ENCODE data around the gene SCAI.
"Not testable (repeated sequence)": the region's sequence is repeated elsewhere in the genome, so short reads cannot be mapped to it uniquely, and the experiment has no call there.

The SCAI gene

DNA sequence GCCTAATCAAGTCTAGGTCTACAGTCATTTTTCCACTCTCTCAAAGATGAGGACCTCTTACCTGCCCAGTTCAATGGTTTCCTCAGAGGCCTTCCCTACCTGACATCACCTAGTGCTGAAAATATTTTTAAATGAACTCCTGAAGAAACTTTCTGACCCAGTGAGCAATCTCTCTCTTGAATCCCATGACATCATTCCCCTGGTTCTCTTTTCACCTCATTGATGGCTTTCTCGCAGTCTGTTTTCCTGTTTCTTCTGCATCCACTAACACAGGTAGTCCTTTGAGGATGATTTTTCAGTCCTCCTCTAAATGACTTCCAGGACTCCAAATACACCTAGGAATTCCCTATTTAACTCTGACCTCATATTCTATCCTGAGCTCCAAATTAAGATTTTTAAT is 40.3 kb downstream of the SCAI start:
- no peak for DNase-seq

DNA sequence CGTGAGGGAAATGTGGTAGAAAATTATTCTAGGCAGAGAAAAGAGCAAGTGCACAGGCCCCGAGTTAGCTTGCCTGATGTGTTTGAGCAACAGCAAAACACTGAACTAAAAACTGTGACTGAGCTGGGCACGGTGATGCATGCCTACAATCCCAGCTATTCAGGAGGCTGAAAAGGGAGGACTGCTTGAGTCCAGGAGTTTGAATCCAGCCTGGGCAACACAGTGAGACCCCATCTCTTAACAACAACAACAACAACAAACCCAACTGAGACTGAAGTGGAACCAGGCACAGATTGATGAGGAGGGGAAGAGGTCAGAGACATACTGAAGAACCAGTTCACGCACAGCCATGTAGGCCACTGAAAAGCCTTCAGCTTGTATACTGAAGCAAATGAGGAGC is 42.5 kb downstream of the SCAI start:
- no peak for DNase-seq

DNA sequence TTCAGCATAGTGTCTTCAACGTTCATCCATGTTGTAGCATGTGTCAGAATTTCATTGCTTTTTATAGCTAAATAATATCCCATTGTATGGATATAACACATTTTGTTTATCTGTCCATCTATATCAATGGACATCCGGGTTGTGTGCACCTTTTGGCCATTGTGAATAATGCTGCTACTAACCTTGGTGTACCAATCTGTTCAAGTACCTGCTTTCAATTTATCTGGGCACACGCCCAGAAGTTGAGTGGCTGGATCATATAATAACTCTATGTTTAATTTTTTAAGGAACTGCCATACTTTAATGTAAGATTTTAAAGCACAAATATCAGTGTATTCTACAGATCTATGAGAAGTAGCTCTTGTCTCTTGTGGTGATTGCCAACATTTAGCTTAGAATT is 43.5 kb downstream of the SCAI start:
- no peak for DNase-seq

DNA sequence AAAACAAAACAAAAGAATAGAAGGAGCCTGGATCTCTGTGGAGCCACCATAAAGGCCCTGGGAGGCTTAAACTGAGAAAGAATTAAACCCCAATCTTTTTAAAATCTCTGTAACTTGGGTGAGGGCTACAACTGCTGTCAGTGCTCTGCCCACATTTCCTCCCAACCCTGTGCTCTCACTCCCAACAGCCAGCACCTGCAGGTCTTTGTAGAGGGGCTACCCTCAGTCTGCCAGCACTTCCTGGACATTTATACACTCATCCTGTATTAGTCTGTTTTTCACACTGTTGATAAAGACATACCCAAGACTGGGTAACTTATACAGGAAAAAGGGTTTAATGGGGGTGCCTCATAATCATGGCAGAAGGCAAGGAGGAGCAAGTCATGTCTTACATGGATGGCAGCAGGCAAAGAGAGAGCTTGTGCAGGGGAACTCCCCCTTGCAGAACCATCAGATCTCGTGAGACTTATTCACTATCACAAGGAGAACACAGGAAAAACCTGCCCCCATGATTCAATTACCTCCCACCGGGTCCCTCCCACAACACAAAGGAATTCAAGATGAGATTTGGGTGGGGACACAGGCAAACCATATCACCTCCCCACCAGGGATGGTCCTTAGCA is 47.4 kb downstream of the SCAI start:
- DNase-seq: no peak

DNA sequence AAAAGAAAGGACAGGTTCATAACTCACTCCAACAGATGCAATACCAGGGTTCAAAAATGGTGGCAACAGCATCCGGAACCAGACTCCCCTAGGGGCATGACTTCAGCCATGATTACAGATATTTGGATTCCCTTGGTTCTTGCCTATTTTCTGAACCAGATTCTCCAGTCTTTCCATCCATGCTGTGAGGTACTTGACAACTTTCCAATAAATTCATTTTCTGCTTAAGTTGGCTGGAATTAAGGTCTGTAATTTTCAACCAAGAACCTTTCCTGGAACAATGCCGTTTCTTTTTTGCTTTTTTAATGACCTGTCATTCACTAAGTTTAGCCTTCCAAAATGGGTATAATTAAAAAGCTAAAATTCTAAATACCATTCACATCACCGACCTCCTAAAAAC is 52.2 kb downstream of the SCAI start:
- no peak for DNase-seq

DNA sequence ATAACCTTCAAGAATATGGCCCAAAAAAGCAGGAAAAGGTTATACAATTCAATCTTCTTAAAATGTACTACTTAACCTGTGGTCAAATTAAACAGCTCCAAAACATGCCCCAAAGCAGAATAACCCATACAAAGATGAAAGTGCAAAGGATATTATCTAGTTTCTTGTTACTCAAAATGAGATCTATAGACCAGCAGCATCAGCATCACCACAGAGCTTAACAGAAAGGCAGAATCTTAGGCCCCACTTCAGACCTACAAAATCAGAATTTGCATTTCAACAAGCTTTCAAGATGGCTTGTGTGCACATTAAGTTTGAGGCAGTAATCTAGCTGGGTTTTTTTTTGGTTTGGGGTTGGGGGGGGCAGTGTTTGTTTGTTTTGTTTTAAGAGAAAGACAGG is 54.0 kb downstream of the SCAI start:
- no peak for DNase-seq

DNA sequence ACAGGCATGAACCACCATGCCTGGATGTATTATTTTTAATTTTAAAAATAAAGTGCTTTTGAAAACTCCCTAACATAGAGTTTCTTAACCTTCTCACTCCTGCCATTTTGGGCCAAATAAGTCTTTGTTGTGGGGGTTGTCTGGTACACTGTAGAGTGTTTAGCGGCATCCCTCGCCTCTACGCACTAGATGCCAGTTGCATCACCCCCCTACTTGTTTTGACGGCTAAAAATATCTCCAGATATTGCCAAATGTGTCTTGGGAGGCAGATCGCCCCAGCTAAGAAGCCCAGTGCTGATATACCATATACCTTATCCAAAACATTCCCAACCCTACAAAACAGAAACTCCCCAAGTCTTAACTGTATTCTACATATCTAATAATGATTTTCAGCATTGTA is 54.6 kb downstream of the SCAI start:
- DNase-seq: no peak

DNA sequence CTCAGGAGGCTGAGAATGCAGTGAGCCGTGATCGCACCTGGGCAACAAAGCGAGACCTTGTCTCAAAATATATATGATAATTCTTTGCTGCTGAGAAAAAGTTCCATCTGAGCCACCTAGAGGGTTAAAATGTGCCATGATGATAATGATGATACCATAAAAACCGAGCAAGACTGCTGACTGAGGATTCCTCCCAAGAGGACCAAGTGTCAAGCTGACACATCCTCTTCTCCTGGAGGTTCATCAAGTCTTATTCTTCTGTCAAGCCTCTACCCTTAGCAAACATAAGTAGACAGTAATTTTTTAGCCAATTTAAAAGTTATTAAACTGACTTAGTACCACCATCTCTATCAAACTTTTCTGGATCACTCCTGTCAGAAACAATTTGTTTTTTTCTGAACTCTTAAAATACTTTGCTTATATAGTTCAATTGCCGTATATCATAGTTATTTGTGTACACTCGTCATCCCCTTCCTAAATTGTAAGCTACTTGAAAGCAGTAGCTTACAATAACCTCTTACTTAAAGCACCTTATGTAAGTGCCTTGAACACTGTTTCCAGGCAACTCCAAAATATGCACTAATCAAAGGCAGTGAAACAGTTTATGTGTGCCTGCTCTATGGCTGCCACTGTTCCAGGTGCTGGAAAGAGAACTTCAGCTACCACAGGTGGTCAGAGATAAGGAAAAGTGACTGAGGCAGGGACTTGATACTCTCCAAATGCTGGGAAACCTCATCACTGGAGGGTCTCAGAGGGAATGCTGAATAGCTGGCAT is 57.4 kb downstream of the SCAI start:
- DNase-seq: no peak

DNA sequence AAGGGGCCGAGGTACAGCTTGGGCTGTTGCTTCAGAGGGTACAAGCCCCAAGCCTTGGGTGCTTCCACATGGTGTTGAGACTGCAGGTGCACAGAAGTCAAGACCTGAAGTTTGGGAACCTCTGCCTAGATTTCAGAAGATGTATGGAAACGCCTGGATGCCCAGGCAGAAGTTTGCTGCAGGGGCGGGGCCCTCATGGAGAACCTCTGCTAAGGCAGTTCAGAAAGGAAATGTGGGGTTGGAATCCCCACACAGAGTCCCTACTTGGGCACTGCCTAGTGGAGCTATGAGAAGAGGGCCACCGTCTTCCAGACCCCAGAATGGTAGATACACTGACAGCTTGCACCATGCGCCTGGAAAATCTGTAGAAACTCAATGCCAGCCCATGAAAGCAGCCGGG is 61.1 kb downstream of the SCAI start:
- DNase-seq: not testable (repeated sequence)

DNA sequence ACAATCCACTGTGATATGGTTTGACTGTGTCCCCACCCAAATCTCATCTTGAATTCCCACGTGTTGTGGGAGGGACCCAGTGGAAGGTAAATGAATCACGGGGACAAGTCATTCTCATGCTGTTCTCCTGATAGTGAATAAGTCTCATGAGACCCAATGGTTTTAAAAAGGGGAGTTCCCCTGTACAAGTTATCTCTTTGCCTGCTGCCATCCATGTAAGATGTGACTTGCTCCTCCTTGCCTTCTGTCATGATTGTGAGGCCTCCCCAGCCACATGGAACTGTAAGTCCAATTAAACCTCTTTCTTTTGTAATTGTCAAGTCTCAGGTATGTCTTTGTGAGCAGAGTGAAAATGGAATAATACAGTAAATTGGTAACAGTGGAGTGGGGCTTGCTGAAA is 62.5 kb downstream of the SCAI start:
- not testable (repeated sequence) for DNase-seq

DNA sequence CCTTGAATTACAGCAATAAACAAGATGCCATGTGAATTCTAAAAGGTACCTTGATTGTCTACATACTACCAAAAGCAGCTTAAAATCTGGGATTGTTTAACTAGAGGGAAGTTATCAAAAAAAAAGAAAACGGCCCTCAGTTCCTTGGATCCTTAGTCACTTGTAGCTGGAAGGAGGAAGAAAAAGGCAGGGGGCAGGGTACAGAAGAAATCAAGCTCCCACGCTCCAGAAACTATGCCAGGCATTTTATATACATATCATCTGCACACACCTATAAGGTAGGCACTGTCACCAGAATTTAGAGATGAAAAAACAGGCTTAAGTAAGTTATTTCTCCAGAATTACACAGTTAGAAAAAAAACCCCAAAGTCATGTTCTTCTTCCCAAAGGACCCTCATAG is 63.4 kb downstream of the SCAI start:
- DNase-seq: no peak

DNA sequence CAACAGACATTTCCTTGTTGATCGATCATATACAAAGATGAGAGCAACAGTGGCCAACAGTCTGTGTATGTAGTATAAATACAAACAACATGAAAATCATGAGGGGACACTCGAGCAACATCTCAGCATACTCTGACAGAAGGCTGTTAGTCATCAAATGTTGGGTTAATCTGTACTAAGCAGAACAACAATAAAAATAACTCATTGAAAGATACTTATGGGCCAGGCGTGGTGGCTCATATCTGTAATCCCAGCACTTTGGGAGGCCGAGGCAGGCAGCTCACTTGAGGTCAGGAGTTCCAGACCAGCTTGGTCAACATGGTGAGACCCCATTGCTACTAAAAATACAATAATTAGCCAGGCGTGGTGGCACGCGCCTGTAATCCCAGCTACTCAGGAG is 67.3 kb downstream of the SCAI start:
- DNase-seq: no peak

DNA sequence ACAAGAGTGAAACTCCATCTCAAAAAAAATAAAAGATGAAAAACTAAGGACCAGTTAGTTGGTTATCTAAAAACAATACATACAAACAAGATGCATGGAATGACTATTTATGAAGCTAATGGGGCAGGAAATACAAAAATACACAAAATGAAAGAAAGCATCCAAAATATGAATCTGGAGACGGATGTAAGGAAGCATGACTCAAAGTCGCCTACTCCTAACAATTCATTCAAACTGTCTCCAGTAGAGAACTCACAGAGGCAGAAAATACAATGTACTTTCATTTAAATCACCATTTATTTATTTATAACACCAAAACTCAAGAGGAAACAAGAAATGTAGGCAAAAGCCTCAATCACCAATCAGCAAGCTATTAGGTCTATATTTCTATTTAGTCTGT is 68.4 kb downstream of the SCAI start:
- DNase-seq: no peak

DNA sequence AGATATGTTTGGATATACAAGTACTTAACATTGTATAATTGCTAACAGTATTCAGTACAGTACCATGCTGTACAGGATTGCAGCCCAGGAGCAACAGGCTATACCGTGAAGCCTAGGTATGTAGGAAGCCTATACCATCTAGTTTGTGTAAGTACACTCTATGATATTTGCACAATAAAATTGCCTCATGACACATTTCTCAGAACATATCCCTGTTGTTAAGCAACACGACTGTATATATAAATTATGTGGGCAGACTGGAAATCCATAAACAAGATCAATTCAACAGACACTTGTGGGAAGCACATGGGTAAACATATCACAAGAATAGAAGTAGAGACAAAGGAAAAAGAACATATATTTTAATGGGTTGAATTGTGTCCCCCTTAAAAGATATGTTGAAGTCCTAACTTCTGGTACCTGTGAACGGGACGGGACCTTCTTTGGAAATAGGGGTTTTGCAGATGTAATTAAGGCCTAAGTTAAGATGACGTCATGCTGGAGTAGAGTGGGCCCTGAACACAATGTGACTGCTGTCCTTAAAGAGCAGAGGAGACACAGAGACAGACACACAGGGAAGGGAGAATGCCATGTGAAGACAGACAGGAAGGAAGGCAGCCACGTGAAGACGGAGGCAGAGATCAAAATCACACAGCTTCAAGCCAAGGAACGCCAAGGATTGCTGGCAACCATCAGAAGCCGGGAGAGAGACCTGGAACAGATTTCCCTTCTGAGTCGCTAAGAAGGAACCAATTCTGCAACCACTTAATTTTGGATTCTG is 76.3 kb downstream of the SCAI start:
- no peak for DNase-seq

DNA sequence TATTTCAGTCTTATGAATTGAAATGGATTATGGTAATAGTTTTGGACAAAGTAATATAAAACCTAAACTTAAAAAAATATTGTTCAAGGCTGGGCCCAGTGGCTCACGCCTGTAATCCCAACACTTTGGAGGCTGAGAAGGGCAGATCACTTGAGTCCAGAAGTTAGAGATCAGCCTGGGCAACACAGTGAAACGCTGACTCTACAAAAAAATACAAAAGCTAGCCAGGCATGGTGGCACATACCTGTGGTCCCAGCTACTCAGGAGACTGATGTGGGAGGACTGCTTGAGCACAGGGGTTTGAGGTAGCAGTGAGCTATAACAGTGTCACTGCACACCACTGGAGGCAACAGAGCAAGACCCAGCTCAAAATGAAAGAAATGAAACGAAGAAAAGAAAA is 81.9 kb downstream of the SCAI start:
- no peak for DNase-seq

DNA sequence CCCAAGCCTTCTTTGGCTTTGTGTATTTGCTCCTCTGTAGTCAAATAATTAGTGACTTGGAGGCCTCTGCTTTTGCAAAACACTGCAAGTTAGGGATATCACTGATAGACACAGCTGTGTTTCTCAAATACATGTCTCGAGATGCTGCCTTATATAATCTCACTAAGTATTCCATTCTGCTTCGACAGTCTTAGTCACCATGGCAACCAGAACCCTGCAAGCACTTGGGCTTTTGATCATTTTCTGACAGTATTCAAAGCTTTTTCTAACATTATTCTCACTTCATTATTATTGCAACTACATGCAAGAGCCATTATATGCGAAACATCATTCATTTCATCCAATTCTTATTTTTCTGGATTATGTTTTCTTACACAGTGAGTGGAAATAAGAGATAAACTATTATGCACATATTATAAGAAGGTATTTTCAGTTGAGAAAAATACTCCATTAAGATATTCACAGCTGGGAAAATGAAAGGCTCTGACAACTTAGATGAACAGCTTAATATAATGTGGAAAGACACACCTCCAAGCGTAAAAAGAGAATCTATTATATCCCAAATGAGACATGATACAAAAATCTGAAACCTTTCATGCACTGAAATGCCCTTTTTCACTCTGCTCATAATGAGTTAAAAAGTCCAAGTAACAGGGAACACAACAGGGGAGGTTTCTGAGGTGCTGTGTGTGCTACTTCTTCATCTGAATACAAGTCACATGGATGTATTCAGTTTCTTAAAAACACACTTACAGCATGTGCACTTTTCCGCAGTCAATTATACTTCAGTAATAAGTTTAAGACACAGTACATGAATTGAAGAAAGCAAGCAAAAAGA is 93.9 kb downstream of the SCAI start:
- DNase-seq: no peak

DNA sequence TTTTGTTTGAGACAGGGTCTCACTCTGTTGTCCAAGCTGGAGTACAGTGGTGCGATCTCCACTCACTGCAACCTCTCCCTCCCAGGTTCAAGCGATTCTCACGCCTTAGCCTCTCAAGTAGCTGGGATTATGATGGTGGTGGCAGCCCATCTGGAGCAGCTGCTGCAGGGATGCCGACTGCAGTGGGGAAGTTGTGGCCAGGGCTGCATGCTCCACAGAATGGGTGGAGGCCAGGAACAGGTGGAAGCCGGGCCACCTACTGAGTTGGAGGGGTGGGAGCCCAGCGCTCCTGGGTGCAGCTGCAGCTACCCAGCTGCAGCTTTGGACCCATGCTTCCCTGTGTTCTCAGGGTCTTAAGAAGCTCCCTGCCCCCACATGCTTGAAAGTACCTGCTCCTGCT is 99.7 kb downstream of the SCAI start:
- DNase-seq: no peak

DNA sequence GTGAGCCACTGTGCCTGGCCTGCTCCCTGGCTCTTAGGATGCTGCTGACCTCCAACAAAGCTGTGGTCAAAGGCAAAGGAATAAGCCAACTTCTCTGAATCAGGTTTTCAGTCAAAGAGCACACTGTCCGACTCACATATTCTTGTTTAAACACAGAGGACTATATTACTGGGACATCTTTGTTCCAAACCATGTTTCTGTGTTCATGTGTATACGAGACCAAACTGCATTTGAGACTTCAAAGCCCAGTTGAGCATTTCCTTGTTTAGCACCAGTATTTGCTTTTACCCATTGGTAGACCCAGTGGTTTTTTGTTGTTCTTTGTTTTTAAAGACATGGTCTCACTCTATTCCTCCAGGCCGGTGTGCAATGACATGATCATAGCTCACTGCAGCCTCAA is 100.2 kb downstream of the SCAI start:
- DNase-seq: no peak

DNA sequence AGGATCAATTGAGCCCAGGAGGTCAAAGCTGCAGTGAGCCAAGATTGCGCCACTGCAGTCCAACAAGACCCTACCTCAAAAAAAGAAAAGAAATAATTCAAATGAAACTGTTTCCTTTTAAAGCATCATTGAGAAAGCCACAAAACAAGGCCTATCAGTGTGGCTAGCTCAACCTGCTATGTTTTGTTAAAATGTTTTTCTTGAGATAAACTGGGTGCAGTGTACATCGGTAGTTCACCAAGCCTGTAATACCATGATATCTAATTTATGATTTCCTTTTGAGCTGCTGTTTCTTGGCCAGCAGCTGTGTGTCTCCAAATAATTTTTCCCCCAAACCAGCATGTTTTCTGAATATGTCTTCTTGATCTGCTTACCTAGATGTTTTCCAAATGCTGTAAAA is 105.2 kb downstream of the SCAI start:
- DNase-seq: no peak

DNA sequence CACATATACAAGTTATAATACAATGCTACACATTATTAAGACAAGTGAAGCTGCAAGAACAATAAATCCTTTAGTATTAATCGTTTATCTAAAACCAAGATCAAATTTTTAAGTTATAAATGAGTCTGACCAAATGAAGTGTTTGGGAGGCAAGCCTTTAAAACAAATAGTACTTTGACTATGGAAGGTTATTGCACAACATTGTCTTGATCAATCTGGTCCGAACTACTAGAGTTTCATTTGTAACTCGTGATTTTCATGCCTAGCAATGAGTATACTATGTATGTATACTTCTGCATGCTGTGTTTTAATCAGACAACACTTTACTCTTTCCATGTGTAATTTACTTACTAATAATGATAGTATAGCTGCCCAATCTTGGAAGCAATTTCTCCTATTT is 115.3 kb downstream of the SCAI start:
- no peak for DNase-seq

DNA sequence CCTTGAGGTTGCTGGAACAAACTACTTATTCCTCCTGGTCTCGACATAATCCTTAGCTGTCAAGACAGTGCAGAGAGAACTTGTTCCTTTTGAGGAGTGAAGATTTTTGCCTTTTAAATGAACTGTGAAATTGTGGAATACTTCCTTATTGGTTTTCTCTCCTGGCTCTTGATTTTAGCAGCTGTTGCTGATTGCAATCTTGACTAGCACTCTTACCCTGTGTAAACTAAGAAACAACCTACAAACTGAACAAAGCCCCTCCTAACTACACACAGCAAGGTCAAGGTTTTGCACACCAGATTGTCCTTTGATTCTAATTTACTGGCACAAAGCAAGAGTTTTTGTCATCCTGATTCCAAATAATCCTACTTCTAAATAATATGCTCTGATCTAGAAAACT is 118.4 kb downstream of the SCAI start:
- no peak for DNase-seq

DNA sequence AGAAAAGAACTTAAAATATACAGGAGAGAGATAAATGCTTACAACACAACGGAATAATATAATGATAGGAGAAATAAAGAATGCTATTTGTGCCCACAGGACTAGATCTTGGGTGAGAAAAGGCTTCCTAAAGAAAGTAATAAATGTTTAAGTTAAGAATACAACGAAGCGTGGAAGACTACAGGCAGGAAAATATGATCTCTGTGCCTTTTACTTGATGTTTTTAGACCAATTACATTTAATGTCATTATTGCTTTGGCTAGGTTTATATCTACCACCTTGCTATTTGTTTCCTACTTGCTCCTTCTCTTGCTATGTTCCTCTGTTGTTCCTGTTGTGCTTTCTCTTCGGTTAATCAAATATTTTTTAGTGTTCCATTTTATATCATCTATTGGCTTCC is 122.3 kb downstream of the SCAI start:
- no peak for DNase-seq

DNA sequence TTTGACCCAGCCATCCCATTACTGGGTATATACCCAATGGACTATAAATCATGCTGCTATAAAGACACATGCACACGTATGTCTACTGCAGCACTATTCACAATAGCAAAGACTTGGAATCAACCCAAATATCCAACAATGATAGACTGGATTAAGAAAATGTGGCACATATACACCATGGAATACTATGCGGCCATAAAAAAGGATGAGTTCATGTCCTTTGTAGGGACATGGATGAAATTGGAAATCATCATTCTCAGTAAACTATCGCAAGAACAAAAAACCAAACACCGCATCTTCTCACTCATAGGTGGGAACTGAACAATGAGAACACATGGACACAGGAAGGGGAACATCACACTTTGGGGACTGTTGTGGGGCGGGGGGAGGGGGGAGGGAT is 127.7 kb downstream of the SCAI start:
- DNase-seq: not testable (repeated sequence)
